Liver (tissue), 3 donors: ENCODE results near the gene SPANXN5.

Source experiments
- EGR1 ChIP-seq, 2 donors: IDR thresholded peaks; 2 replicates each; pipeline ENCODE4 v1.6.1; 2016 to 2018; ENCODE audit warnings: antibody characterized with exemption in 2 of 2, low read depth in 2 of 2
- FOXA2 ChIP-seq: IDR thresholded peaks from 2 replicates; pipeline ENCODE4 v1.6.1; 2016; ENCODE audit warnings: antibody characterized with exemption
- JUND ChIP-seq, 2 donors: IDR thresholded peaks; 2 replicates each; pipeline ENCODE4 v1.6.1; 2016; ENCODE audit warnings: antibody characterized with exemption in 2 of 2
- MAX ChIP-seq: IDR thresholded peaks from 2 replicates; pipeline ENCODE4 v1.6.1; 2016; ENCODE audit warnings: antibody characterized with exemption
- RAD21 ChIP-seq, 2 donors: IDR thresholded peaks; 2 replicates each; pipeline ENCODE4 v1.6.1; 2016; ENCODE audit warnings: antibody characterized with exemption in 2 of 2, mild to moderate bottlenecking in 2 of 2
- RXRA ChIP-seq, 2 donors: IDR thresholded peaks; 2 replicates each; pipeline ENCODE4 v1.6.1; 2017 to 2018; ENCODE audit warnings: antibody characterized with exemption in 2 of 2, mild to moderate bottlenecking in 1 of 2
- SP1 ChIP-seq: IDR thresholded peaks from 2 replicates; pipeline ENCODE4 v1.6.1; 2018; ENCODE audit warnings: antibody characterized with exemption, mild to moderate bottlenecking
- TAF1 ChIP-seq: conservative IDR thresholded peaks from 2 replicates; pipeline ENCODE4 v1.6.1; 2016; ENCODE audit warnings: antibody characterized with exemption, mild to moderate bottlenecking
- YY1 ChIP-seq: IDR thresholded peaks from 2 replicates; pipeline ENCODE4 v1.6.1; 2016; ENCODE audit warnings: antibody characterized with exemption, mild to moderate bottlenecking
- TF ChIP-seq, protein P1 (sequence below): IDR thresholded peaks from 2 replicates; pipeline ENCODE4 v1.6.1; 2016; ENCODE audit warnings: antibody characterized with exemption, mild to moderate bottlenecking
- TF ChIP-seq, protein P2 (sequence below): fragments of 150-350 bp; IDR thresholded peaks from 2 replicates; pipeline ENCODE4 v1.5.1; 2017; ENCODE audit warnings: improper control_type of control experiment, low read depth, low read length; ENCODE audit not compliant: missing input control
- TF ChIP-seq, protein P3 (sequence below): IDR thresholded peaks from 2 replicates; pipeline ENCODE4 v1.6.1; 2016; ENCODE audit warnings: antibody characterized with exemption
- donor health status: healthy.
- donor health status: healthy.

DNA sequence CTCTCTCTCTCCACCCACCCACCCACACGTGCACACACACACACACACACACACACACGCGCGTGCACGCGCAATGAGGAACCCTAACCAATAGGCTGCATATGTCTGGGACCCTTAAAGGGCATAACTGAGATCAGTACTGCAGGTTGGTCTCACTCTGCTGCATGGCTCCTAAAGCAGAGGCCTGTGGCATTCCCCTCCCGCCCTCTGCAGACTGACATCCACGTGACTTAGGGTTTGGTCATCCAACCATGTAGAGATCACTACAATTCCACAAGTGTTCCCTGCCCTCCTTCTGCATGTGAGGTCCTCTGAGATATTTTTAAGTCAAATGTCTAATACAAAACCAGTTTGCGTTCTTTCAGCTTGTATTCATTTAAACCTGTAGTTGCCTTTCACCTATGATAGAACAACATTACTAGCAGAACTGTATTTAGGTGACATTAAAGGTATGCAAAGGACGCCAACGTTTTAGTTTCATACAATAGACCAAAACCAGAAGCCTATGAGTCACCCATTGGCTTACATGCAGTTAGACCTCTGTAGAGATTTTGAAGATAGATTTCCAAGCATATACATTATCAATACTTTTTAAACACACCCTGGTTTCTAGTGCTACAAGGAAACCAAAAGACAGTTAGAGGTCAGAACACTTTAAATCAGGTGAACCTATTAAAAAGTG, 24.0 kb upstream of the SPANXN5 start:
- TF ChIP-seq MAX = no peak
- TF ChIP-seq, protein P1, sequence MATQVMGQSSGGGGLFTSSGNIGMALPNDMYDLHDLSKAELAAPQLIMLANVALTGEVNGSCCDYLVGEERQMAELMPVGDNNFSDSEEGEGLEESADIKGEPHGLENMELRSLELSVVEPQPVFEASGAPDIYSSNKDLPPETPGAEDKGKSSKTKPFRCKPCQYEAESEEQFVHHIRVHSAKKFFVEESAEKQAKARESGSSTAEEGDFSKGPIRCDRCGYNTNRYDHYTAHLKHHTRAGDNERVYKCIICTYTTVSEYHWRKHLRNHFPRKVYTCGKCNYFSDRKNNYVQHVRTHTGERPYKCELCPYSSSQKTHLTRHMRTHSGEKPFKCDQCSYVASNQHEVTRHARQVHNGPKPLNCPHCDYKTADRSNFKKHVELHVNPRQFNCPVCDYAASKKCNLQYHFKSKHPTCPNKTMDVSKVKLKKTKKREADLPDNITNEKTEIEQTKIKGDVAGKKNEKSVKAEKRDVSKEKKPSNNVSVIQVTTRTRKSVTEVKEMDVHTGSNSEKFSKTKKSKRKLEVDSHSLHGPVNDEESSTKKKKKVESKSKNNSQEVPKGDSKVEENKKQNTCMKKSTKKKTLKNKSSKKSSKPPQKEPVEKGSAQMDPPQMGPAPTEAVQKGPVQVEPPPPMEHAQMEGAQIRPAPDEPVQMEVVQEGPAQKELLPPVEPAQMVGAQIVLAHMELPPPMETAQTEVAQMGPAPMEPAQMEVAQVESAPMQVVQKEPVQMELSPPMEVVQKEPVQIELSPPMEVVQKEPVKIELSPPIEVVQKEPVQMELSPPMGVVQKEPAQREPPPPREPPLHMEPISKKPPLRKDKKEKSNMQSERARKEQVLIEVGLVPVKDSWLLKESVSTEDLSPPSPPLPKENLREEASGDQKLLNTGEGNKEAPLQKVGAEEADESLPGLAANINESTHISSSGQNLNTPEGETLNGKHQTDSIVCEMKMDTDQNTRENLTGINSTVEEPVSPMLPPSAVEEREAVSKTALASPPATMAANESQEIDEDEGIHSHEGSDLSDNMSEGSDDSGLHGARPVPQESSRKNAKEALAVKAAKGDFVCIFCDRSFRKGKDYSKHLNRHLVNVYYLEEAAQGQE = no peak
- TF ChIP-seq, protein P2, sequence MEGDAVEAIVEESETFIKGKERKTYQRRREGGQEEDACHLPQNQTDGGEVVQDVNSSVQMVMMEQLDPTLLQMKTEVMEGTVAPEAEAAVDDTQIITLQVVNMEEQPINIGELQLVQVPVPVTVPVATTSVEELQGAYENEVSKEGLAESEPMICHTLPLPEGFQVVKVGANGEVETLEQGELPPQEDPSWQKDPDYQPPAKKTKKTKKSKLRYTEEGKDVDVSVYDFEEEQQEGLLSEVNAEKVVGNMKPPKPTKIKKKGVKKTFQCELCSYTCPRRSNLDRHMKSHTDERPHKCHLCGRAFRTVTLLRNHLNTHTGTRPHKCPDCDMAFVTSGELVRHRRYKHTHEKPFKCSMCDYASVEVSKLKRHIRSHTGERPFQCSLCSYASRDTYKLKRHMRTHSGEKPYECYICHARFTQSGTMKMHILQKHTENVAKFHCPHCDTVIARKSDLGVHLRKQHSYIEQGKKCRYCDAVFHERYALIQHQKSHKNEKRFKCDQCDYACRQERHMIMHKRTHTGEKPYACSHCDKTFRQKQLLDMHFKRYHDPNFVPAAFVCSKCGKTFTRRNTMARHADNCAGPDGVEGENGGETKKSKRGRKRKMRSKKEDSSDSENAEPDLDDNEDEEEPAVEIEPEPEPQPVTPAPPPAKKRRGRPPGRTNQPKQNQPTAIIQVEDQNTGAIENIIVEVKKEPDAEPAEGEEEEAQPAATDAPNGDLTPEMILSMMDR = no peak
- TF ChIP-seq JUND (IDR thresholded peaks at IDR 0.05) = no peak
- no peak for TF ChIP-seq SP1
- TF ChIP-seq RXRA (IDR thresholded peaks at IDR 0.05) = no peak
- no peak for TF ChIP-seq TAF1
- no peak for TF ChIP-seq FOXA2
- TF ChIP-seq RAD21 (IDR thresholded peaks at IDR 0.05) = no peak
- TF ChIP-seq, protein P3, sequence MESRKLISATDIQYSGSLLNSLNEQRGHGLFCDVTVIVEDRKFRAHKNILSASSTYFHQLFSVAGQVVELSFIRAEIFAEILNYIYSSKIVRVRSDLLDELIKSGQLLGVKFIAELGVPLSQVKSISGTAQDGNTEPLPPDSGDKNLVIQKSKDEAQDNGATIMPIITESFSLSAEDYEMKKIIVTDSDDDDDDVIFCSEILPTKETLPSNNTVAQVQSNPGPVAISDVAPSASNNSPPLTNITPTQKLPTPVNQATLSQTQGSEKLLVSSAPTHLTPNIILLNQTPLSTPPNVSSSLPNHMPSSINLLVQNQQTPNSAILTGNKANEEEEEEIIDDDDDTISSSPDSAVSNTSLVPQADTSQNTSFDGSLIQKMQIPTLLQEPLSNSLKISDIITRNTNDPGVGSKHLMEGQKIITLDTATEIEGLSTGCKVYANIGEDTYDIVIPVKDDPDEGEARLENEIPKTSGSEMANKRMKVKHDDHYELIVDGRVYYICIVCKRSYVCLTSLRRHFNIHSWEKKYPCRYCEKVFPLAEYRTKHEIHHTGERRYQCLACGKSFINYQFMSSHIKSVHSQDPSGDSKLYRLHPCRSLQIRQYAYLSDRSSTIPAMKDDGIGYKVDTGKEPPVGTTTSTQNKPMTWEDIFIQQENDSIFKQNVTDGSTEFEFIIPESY = no peak
- TF ChIP-seq YY1 = no peak
- no peak for TF ChIP-seq EGR1 (IDR thresholded peaks at IDR 0.05; ENCODE audit: low read depth in 2 of 2)
